ENCODE data around the gene CBARP.

CBARP gene

GRCh38 chr19:1265615-1266128, 27.9 kb upstream of the CBARP start:
- peak in 9 of 56 donors; percentile 14 to 58 (median 24) for DNase-seq

DNA sequence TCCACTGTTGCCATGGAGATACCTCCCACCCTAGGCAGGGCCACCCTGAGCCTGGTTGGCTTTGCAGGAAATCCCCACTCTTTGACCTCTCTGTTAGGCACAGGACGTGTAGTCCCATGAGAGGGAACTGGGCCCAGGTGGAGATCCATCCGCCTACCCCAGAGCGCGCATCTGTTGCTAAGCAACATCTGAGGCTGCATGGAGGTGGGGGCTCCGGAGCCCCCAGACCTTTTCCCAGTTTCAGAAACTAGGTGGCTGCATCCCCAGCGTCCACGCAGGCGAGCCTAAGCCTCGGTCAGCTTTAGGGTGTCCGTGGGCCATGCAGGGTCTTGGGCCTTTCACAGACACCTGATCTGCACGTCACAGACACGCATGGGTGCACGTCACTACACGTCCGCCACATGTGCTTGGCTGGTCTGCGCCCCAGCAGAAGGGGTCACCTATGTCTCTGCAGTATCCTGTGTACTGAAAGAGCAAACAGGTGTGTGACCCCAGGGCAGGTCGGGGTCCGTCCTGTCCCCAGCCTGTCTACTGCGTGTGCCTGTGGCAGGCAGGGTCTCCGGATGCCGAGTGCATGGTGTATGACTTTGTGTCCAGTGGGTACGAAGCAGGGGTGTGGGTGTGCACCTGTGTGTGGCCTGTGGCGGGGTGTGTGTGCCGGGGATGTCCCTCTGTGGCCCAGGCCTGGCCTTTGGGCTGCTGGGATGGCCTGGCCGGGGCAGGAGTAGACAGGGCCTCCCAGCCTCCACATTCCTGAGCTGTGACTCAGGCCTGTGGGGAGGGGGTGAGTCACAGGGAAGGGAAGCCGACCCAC, 27.2 kb upstream of the CBARP start:
- DNase-seq, result peak in 6 of 56 donors; percentile 21 to 47 (median 32)

GRCh38 chr19:1263188-1263587, 25.4 kb upstream of the CBARP start:
- DNase-seq, result no peak

- DNase-seq, result peak in 1 of 56 donors; percentile 43
Observed at GRCh38 chr19:1262623-1263123, 24.9 kb upstream of the CBARP start.

GRCh38 chr19:1261798-1262622, 24.2 kb upstream of the CBARP start:
- DNase-seq, result peak in 31 of 56 donors; percentile 16 to 71 (median 38)

GRCh38 chr19:1261538-1261797, 23.7 kb upstream of the CBARP start:
- peak in 2 of 56 donors; percentile 51 to 60 for DNase-seq

GRCh38 chr19:1260749-1261537, 23.1 kb upstream of the CBARP start:
- DNase-seq, result peak; percentile 53 to 97 (median 92)

GRCh38 chr19:1259876-1260748, 22.3 kb upstream of the CBARP start:
- peak in 1 of 56 donors; percentile 68 for DNase-seq

- peak in 9 of 56 donors; percentile 11 to 48 (median 17) for DNase-seq
Observed at GRCh38 chr19:1259206-1259875, 21.5 kb upstream of the CBARP start.

- no peak for DNase-seq
Observed at GRCh38 chr19:1258707-1259205, 21.0 kb upstream of the CBARP start.

- no peak for DNase-seq
Observed at GRCh38 chr19:1258163-1258492, 20.3 kb upstream of the CBARP start.

GRCh38 chr19:1257475-1258162, 19.8 kb upstream of the CBARP start:
- DNase-seq, result no peak

- no peak for DNase-seq
Observed at GRCh38 chr19:1256646-1257474, 19.1 kb upstream of the CBARP start.

DNA sequence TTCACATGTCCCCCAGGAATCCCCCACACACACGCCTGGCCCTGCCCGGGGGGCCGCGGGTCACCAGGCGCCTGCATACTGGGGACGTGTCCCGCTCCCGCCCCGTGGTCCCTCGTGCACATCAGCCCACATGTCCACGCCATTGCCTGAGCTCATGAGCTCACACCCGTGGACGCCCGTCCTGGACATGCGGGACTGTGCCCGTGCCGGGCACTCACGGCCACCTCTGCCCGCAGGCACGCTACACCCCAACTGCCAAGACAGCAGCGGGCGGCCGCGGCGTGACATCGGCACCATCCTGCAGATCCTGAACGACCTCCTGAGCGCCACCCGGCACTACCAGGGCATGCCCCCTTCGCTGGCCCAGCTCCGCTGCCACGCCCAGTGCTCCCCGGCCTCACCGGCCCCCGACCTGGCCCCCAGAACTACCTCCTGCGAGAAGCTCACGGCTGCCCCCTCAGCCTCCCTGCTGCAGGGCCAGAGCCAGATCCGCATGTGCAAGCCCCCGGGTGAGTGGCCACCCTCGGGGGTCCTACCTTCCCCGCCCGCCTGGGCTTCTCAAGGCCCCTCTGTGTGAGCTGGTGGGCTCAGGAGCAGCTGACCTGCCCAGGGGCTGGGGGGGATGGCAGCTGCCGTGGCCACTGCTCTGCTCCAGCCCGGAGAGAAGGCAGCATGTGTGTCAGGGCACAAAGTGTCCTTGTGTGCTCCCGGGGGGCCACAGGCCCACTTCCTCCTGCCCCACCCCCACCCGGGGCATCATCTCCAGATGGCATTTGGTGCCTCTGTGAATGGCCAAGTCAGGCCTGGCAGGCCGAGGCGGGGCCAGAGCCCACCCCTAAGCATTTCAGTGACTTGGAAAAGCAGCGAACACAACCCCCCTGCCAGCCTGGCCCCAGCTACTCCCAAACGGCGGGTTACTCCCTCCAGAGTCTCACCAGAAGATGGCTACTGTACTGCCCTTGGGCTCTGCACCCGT, 17.7 kb upstream of the CBARP start:
- peak in 54 of 56 donors; percentile 28 to 93 (median 82) for DNase-seq

DNA sequence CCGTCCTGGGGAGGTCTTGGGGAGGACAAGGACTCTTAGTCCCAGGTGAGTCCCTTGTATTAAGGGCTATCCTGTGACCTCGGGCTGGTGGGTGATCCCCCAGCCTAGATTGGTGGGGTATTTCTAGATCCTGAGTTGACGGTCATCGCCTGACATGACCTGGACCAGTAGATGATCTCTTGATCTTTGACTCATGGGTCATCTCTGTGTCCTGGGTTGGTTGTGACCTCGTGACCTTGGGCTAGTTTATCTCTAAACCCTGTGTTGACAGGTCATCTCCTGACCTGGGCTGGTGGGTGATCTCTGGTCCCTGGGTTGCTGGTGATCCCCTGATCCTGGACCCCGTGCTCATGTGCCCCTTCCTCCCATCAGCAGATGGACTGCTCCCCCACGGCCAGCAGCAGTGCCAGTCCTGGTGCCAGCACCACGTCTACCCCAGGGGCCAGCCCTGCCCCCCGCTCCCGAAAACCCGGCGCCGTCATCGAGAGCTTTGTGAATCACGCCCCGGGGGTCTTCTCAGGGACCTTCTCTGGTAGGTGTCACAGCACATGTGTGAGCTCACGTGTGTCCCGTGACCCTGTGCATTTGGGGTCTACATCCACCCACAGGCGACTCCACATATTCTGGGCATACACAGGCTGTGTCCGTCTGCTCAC, 16.9 kb upstream of the CBARP start:
- DNase-seq, result peak in 2 of 56 donors; percentile 50 to 54

DNA sequence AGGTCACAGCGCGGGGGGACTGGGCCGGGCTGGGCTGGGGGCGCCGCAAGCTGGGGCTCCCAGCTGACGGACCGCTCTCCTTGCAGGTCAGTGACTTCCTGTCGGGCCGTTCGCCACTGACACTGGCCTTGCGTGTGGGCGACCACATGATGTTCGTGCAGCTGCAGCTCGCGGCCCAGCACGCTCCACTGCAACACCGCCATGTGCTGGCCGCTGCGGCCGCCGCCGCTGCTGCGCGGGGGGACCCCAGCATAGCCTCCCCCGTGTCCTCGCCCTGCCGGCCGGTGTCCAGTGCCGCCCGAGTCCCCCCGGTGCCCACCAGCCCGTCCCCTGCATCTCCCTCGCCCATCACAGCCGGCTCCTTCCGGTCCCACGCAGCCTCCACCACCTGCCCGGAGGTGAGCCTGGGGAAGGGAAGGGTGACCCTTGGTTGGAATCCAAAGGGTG, 16.3 kb upstream of the CBARP start:
- peak in 46 of 56 donors; percentile 7 to 75 (median 46) for DNase-seq

Measured in nucleus accumbens (tissue), 56 donors.